Measurements from ENCODE around the gene CCR4.

GRCh38 chr3:32977861-32978260, 26.4 kb downstream of the CCR4 start:
- no peak for TF ChIP-seq SCMH1 (CRISPR knock-in tag; IDR thresholded peaks at IDR 0.05; ENCODE audit: borderline replicate concordance)
- TF ChIP-seq PAWR (CRISPR knock-in tag; IDR thresholded peaks at IDR 0.05; ENCODE audit: borderline replicate concordance), result no peak
- no peak for TF ChIP-seq POLR2A (IDR thresholded peaks at IDR 0.05; ENCODE audit: insufficient read depth in 1 of 2, low read depth in 2 of 2, low read length in 2 of 2)
- no peak for TF ChIP-seq STAT5B (CRISPR knock-in tag; IDR thresholded peaks at IDR 0.05)
- TF ChIP-seq TBX2 (CRISPR knock-in tag; IDR thresholded peaks at IDR 0.05; ENCODE audit: borderline replicate concordance), result no peak
- TF ChIP-seq, protein P1, sequence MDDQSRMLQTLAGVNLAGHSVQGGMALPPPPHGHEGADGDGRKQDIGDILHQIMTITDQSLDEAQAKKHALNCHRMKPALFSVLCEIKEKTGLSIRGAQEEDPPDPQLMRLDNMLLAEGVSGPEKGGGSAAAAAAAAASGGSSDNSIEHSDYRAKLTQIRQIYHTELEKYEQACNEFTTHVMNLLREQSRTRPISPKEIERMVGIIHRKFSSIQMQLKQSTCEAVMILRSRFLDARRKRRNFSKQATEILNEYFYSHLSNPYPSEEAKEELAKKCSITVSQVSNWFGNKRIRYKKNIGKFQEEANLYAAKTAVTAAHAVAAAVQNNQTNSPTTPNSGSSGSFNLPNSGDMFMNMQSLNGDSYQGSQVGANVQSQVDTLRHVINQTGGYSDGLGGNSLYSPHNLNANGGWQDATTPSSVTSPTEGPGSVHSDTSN (CRISPR knock-in tag; IDR thresholded peaks at IDR 0.05; ENCODE audit: borderline replicate concordance), result no peak
- no peak for TF ChIP-seq SP1 (IDR thresholded peaks at IDR 0.05)
- TF ChIP-seq SP1 (CRISPR knock-in tag; IDR thresholded peaks at IDR 0.05), result no peak
- TF ChIP-seq BHLHE40 (IDR thresholded peaks at IDR 0.05; ENCODE audit: low read length), result no peak
- no peak for TF ChIP-seq POLR2AphosphoS5 (IDR thresholded peaks at IDR 0.05; ENCODE audit: low read depth, low read length)
- TF ChIP-seq, protein P2, sequence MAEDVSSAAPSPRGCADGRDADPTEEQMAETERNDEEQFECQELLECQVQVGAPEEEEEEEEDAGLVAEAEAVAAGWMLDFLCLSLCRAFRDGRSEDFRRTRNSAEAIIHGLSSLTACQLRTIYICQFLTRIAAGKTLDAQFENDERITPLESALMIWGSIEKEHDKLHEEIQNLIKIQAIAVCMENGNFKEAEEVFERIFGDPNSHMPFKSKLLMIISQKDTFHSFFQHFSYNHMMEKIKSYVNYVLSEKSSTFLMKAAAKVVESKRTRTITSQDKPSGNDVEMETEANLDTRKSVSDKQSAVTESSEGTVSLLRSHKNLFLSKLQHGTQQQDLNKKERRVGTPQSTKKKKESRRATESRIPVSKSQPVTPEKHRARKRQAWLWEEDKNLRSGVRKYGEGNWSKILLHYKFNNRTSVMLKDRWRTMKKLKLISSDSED (CRISPR knock-in tag; IDR thresholded peaks at IDR 0.05), result no peak
- no peak for TF ChIP-seq PCBP2 (optimal IDR thresholded peaks at IDR 0.05; ENCODE audit: low read depth, low read length, poor library complexity, severe bottlenecking)
- TF ChIP-seq NR2F1 (CRISPR knock-in tag; IDR thresholded peaks at IDR 0.05), result no peak

Data from HepG2 (cell line).